IPS-18c (cell line): ENCODE results near the gene AIFM2.
"Not testable (repeated sequence)": the region's sequence is repeated elsewhere in the genome, so short reads cannot be mapped to it uniquely, and the experiment has no call there.

ENCODE experiments used
- H3K4me3 ChIP-seq: 2 replicates; pipeline ENCODE4 v1.7.0; 2013; ENCODE audit warnings: low read depth, mild to moderate bottlenecking, low read length, moderate library complexity; ENCODE audit not compliant: insufficient read depth
- H3K9me3 ChIP-seq: one replicate; pipeline ENCODE4 v1.6.1; 2013; ENCODE audit warnings: mild to moderate bottlenecking, low read length, moderate library complexity; ENCODE audit not compliant: control insufficient read depth, insufficient read depth

AIFM2 gene

DNA sequence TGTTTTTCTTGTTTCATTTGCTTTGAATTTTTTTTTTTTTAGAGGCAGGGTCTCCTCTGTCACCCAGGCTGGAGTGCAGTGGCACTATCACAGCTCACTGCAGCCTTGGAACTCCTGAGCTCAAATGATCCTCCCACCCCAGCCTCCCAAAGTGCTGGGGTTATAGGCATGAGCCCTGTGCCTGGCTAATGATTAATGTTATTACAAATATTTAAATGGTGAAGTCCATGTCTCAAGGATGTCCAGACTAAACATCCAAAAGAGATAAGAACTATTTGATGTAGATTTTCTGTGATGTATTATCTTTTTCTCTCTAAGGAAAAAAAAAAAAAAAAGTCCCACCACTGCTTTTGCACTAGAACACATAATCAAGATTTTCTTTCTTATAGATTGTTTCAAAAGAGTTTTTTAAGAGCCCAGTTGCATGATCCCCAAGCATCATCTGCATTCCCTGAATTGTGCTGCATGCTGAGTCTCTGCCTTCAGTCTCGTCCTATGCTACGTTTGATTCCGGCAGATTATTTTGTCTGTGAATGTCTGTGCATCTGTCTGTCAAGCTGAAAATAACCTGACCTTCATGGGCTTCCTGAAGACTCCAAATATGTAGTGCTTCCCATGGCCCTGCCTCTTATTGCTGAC is 46.5 kb downstream of the AIFM2 start:
- Histone ChIP-seq H3K9me3 (no peaks in the 10 kb centered on the region), H3K4me3 (no peak overlapping the region)

DNA sequence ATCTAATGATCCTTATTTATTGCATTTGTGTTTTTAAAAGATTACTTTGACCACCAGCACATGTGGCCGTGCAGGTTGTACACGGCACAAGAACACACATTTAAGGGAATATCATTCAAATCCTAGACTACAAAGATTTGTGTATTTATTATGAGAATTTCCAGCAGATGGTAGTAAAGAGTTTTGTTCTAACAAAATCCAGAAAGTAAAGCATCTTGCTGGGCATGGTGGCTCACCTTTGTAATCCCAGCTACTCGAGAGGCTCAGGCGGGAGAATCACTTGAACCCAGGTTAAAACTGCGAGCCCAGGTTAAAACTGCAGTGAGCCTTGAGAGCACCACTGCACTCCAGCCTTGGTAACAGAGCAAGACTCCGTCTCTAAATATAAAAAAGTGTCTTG is 48.4 kb downstream of the AIFM2 start:
- H3K9me3 ChIP-seq, result no peaks in the 10 kb centered on the region

DNA sequence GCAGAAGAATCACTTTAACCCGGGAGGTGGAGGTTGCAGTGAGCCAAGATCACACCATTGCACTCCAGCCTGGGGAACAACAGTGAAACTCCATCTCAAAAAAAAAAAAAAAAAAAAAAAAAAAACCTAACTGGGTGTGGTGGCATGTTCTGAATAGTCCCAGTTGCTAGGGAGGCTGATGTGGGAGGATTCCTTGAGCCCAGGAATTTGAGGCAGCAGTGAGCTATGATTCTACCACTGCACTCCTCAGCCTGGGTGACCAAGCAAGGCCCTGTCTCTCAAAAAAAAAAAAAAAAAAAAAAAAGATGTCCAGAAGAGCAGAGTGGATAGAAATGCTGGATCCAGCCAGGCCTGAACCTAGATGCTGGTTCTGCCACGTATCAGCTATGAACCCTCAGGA is 51.8 kb downstream of the AIFM2 start:
- H3K4me3 ChIP-seq, result not testable (repeated sequence)

More for the DNA sequence above, 48.4 kb downstream of the AIFM2 start:
- H3K4me3 ChIP-seq, result no peak overlapping the region

DNA sequence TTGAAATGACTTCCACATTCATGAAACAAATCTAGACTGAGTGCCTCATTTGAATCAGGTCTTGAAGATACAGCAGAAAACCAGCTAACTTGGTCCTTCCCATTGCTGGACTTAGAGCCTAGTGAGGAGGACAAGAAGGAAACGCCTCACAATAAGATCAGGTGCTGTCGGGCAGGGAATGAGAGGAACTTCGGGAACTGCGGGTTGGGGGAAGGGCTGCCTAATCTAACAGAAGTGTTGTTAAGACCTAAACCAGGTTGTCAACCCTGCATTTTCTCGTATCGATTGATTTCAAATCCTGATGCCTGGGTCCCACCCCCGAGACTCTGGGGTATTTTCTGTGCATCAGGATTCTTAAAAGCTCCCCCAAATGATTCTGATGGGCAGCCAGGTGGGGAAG is 53.7 kb downstream of the AIFM2 start:
- H3K4me3 ChIP-seq, result no peak overlapping the region
- no peaks in the 10 kb centered on the region for H3K9me3 ChIP-seq

More for the DNA sequence above, 51.8 kb downstream of the AIFM2 start:
- not testable (repeated sequence) for H3K9me3 ChIP-seq

DNA sequence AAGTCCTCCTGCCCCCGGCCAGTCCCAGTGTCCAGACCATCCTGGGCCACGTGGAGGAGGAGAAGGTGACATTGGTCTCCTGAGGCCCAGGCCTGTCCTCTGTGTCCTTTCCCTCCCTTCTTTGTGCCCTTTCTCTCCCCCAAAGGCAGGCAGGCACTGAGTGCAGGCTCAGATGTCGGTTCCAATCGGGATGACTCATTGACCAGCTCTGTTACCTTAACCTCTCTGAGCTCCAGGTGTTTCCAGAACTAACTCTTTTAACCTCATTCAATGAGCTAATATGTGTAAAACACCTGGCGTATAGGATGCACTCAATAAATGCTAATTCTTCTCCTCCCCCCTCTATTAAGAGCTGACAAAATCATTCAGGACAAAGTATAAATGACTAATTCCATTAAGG is 54.3 kb downstream of the AIFM2 start:
- no peak overlapping the region for H3K4me3 ChIP-seq
- H3K9me3 ChIP-seq, result no peaks in the 10 kb centered on the region

DNA sequence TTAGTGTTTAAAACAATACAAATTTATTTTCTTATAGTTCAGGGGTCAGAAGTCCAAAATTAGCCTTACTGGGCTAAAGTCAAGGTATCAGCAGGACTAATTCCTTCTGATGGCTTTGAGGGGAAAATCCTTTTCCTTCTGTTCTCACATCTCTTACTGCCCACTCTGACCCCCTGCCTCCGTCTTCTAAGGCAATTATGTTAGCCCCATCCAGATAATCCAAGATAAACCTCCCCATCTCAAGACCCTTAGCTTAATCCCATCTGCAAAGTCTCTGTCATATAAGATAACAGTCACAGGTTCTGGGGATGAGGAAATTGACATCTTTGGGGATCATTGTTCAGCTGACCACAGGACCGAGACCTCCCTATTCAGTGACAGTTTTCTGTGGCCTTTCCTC is 57.7 kb downstream of the AIFM2 start:
- Histone ChIP-seq H3K4me3 (no peak overlapping the region), H3K9me3 (no peaks in the 10 kb centered on the region)

DNA sequence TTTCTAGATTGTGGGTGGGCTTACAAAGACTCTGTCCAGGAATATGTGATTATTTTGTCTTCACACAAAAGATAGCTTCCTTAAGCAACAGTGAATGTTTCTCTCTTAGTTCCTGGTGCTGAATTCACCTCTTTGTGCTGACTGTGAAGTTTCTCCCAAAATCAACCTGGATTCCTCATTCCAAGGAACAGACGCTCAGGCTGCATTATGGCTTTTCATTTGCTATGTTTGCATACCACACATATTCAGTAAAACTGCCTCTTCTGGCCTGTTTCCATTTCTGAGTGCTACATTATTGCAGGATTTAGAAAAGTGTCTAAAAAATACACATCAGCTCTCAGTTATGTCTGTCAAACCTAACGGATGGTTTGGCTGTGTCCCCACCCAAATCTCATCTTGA is 58.5 kb downstream of the AIFM2 start:
- Histone ChIP-seq H3K4me3 (no peak overlapping the region), H3K9me3 (no peaks in the 10 kb centered on the region)

DNA sequence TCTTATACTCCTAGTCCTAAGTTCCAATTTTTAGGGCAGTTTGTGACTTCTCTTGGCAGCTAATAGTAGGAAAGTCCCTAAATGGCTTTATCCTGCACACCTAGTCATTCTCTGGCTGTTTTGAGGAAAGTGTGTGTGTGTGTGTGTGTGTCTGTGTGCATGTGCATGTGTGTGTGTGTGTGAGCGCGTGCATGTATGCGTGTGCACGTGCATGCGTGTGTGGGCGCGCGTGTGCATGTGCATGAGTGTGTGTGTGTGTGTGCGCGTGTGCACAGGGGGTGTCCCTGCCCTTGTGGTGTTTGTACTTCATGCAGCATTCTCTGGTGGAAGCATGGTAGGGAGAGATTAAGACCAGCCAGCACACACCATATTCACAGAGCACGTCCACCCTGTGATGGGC is 61.8 kb downstream of the AIFM2 start:
- Histone ChIP-seq H3K4me3 (no peak overlapping the region), H3K9me3 (no peaks in the 10 kb centered on the region)

DNA sequence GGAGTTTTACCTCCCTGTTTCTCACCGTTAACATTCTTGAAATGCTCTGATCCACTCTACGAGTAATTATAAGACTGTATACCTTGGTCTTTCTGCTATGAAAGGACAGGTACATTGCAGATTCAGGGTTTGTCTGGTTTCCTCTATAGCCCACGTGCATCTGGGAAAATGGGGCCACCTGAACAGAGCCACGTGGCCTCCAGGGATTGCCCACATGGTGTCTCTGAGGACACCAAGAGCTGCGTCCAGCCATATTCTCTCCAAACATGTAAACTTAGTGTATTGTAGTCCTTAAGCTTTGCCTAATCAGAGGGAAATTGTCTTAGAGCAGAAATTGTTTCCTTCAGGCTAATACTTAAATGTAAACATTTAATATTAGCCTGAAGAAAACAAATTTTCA is 63.3 kb downstream of the AIFM2 start:
- H3K9me3 ChIP-seq, result no peaks in the 10 kb centered on the region

DNA sequence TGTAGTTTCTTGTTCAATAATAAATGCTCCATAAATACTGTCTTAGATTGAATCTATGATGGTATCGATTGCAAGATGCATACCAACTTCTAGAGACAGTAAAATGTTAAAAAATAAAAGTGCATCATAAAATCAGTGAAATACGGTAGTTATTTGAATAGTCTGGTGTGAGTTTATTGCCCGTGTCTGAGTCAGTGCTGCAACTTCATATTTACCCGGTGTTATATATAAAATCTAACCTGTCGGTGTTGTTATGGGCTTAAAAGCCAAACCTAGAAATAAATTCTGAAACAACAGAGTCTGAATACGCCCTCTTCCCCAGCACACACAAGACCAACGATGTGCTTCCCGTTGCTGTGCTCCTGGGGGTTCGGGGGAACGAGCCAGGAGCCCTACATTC is 63.7 kb downstream of the AIFM2 start:
- Histone ChIP-seq H3K9me3 (no peaks in the 10 kb centered on the region), H3K4me3 (no peak overlapping the region)

More for the DNA sequence above, 63.3 kb downstream of the AIFM2 start:
- H3K4me3 ChIP-seq, result no peak overlapping the region

DNA sequence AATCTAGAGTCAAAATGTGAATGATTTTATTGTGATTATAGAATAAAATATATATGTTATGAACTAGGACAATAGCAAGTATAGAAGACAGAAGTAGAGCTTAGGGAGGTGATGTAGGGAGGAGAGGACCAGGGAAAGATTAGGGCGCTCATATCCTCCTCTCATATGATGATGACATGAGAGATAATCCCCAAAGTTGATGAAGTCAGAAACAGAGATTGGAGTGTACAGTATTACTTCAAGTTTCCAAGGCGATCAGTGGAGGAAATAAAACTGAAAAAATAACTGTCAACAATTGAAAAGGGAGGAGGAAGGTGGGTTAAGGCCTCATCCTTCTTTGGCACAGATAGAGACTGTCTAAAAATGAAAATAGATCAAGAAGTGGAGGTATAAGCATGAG is 65.0 kb downstream of the AIFM2 start:
- H3K4me3 ChIP-seq, result no peak overlapping the region
- H3K9me3 ChIP-seq, result no peaks in the 10 kb centered on the region

DNA sequence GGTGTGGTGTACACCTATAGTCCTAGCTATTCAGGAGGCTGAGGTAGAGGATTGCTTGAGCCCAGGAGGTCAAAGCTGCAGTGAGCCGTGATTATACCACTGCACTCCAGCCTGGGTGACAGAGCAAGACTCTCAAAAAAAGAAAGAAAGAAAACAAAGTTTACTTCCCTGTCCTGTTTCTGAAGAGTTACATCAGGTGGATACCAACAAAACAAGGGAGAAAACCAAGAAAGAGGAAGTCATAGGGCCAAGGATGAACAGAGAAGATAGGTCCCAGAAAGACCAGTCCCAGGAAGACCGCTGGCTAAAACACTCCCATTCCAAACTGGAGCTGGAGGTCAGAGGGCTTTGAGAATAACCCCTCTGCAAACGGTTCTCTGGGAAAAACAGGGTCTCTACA is 66.4 kb downstream of the AIFM2 start:
- H3K4me3 ChIP-seq, result no peak overlapping the region
- no peaks in the 10 kb centered on the region for H3K9me3 ChIP-seq

DNA sequence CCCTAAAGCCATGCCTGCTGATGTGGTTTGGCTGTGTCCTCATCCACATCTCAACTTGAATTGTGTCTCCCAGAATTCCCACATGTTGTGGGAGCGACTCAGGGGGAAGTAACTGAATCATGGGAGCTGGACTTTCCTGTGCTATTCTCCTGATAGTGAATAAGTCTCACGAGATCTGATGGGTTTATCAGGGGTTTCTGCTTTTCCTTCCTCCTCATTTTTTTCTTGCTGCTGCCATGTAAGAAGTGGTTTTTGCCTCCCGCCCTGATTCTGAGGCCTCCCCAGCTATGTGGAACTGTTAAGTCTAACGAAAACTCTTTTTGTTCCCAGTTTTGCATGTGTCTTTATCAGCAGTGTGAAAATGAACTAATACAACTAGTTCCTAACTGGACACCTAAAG is 68.1 kb downstream of the AIFM2 start:
- Histone ChIP-seq H3K9me3 (no peaks in the 10 kb centered on the region), H3K4me3 (no peak overlapping the region)

DNA sequence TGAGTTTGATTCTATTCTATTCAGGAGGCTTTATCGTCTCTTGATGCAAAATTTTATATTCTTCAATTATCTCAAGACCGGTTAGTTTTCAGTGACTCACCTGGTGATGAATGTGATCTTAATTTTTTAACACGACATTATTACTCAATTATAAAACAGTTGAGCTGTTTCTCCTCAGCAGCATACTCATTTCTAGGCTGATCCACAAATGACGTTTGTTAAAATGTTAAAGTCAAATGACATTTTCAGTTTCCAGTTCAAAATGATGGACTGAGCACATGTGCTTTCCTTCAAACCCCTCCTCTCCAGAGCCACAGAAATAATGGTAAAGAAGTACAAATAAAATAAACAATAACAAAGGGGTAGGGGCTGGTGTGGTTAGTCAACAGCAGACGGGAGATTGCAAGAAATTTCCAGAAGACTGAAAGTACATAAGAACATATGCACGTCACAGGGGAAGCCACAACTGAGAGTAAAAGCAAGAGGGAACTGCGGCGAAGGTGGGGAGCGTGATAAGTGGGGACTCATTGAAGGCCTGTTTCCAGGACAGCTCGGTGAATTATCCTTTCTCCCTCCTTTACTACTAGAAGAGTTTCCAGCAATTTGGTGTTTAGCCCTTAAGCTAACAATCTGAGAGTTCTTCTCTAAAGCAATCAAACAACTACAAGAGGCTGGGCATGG is 69.1 kb downstream of the AIFM2 start:
- H3K4me3 ChIP-seq, result no peak overlapping the region

More for the DNA sequence above, 69.1 kb downstream of the AIFM2 start:
- no peaks in the 10 kb centered on the region for H3K9me3 ChIP-seq
